NCI-H128 (cell line): Measurements from ENCODE around the gene IFNL2.
"Not testable (repeated sequence)": the region's sequence is repeated elsewhere in the genome, so short reads cannot be mapped to it uniquely, and the experiment has no call there.

Experiments
- DNase-seq: peaks from one replicate; lab custom pipeline; 2025; ENCODE audit not compliant: unreplicated experiment; lab: John Stamatoyannopoulos, UW

Gene IFNL2

GRCh38 chr19:39296055-39296645 is 28.0 kb downstream of the IFNL2 start, which contains the start of gene IFNL1:
Gene IFNL1, plus strand, starts transcription at chr19:39296407. Its CDS starts 15 bp downstream, at chr19:39296422.
- no peak for DNase-seq

- no peak for DNase-seq
Observed at GRCh38 chr19:39296906-39297305, 28.7 kb downstream of the IFNL2 start.

GRCh38 chr19:39297931-39298634 is 29.9 kb downstream of the IFNL2 start:
- no peak for DNase-seq

GRCh38 chr19:39299404-39299803 is 31.2 kb downstream of the IFNL2 start:
- no peak for DNase-seq

GRCh38 chr19:39299832-39300231 is 31.6 kb downstream of the IFNL2 start:
- no peak for DNase-seq

- DNase-seq = no peak
Observed at GRCh38 chr19:39301021-39301420, 32.8 kb downstream of the IFNL2 start.

- DNase-seq = no peak
Observed at GRCh38 chr19:39301562-39301961, 33.4 kb downstream of the IFNL2 start.

GRCh38 chr19:39303373-39304184 is 35.4 kb downstream of the IFNL2 start:
- DNase-seq = no peak

GRCh38 chr19:39304185-39304513 is 36.0 kb downstream of the IFNL2 start:
- DNase-seq = no peak

- no peak for DNase-seq
Observed at GRCh38 chr19:39304701-39305571, 36.7 kb downstream of the IFNL2 start.

- no peak for DNase-seq
Observed at GRCh38 chr19:39306075-39306474, 37.9 kb downstream of the IFNL2 start.

GRCh38 chr19:39307046-39307821 is 39.0 kb downstream of the IFNL2 start:
- no peak for DNase-seq

- DNase-seq = no peak
Observed at GRCh38 chr19:39307822-39308530, 39.8 kb downstream of the IFNL2 start.

GRCh38 chr19:39308531-39309304 is 40.5 kb downstream of the IFNL2 start:
- DNase-seq = no peak

GRCh38 chr19:39309305-39309670 is 41.1 kb downstream of the IFNL2 start:
- not testable (repeated sequence) for DNase-seq

- DNase-seq = no peak
Observed at GRCh38 chr19:39310558-39311311, 42.5 kb downstream of the IFNL2 start.

GRCh38 chr19:39314016-39314728 is 46.0 kb downstream of the IFNL2 start:
- no peak for DNase-seq

- DNase-seq = no peak
Observed at GRCh38 chr19:39315933-39316332, 47.7 kb downstream of the IFNL2 start.
